HEK293 (cell line): ENCODE results near the gene BBOX1.

Source experiments
- CTCF ChIA-PET: fragments of 350-600 bp; formaldehyde crosslinking; extraction: SDS; loops from one replicate; lab custom pipeline; 2021; ENCODE audit warnings: antibody characterized with exemption; lab: Yijun Ruan, JAX
- POLR2A ChIA-PET: fragments of 300-600 bp; formaldehyde crosslinking; extraction: SDS; loops from one replicate; lab custom pipeline; 2020; ENCODE audit warnings: antibody characterized with exemption, inconsistent platforms; lab: Yijun Ruan, JAX
- H3K27ac ChIP-seq: fragments of 200-500 bp; sonication (Bioruptor generic); 2 replicates; pipeline ENCODE4 v1.5.1; 2014; ENCODE audit warnings: low read depth, low read length, control low read depth, inconsistent platforms; ENCODE audit errors: extremely low read depth
- H3K36me3 ChIP-seq, 2 experiments: fragments of 200-500 bp in 1 of 2; sonication (Bioruptor generic) in 1 of 2; 1 replicate in 1 of 2; 2 replicates in 1 of 2; pipeline ENCODE4 v1.5.1; 2014 to 2017; ENCODE audit warnings: inconsistent platforms in 2 of 2, low read length in 2 of 2; ENCODE audit not compliant: control insufficient read depth in 2 of 2, insufficient read depth in 1 of 2
- H3K4me1 ChIP-seq: fragments of 200-500 bp; sonication (Bioruptor generic); 2 replicates; pipeline ENCODE4 v1.5.1; 2014; ENCODE audit warnings: mild to moderate bottlenecking, low read length, inconsistent platforms; ENCODE audit not compliant: control insufficient read depth, insufficient read depth
- H3K4me3 ChIP-seq: 2 replicates; pipeline ENCODE4 v1.5.1; 2011; ENCODE audit warnings: low read depth, mild to moderate bottlenecking, control low read depth, low read length, moderate library complexity
- H3K9me3 ChIP-seq: fragments of 200-500 bp; sonication (Bioruptor generic); 2 replicates; pipeline ENCODE4 v1.5.1; 2014; ENCODE audit warnings: low read depth, low read length, inconsistent platforms; ENCODE audit not compliant: control insufficient read depth, insufficient read depth
- HOXD13 ChIP-seq: sonication (generic); formaldehyde crosslinking; IDR thresholded peaks from 2 replicates; pipeline ENCODE4 v1.8.0; 2022; ENCODE audit warnings: missing genetic modification reagents, borderline replicate concordance
- SETDB1 ChIP-seq: IDR thresholded peaks from one replicate; pipeline ENCODE4 v1.6.1; 2017; ENCODE audit warnings: mild to moderate bottlenecking, low read length, moderate library complexity, mixed read lengths; ENCODE audit not compliant: insufficient read length
- SP2 ChIP-seq: fragments of 450-650 bp; formaldehyde crosslinking; IDR thresholded peaks from 2 replicates; pipeline ENCODE4 v1.5.1; 2016; ENCODE audit warnings: missing biosample characterization, missing genetic modification characterization
- ZBTB48 ChIP-seq: fragments of 450-650 bp; formaldehyde crosslinking; IDR thresholded peaks from 2 replicates; pipeline ENCODE4 v1.5.1; 2016; ENCODE audit warnings: missing biosample characterization, missing genetic modification characterization
- ZFP3 ChIP-seq: fragments of 450-650 bp; formaldehyde crosslinking; IDR thresholded peaks from 2 replicates; pipeline ENCODE4 v1.5.1; 2016; ENCODE audit warnings: low read depth, missing biosample characterization, missing genetic modification characterization
- ZFP69B ChIP-seq: fragments of 450-650 bp; formaldehyde crosslinking; IDR thresholded peaks from 2 replicates; pipeline ENCODE4 v1.5.1; 2016; ENCODE audit warnings: missing biosample characterization, missing genetic modification characterization
- ZNF138 ChIP-seq: fragments of 450-650 bp; formaldehyde crosslinking; IDR thresholded peaks from 2 replicates; pipeline ENCODE4 v1.5.1; 2016; ENCODE audit warnings: missing biosample characterization, missing genetic modification characterization, borderline replicate concordance
- ZNF140 ChIP-seq: fragments of 450-650 bp; formaldehyde crosslinking; IDR thresholded peaks from 2 replicates; pipeline ENCODE4 v1.5.1; 2016; ENCODE audit warnings: missing biosample characterization, missing genetic modification characterization
- ZNF146 ChIP-seq: fragments of 450-650 bp; formaldehyde crosslinking; IDR thresholded peaks from 2 replicates; pipeline ENCODE4 v1.5.1; 2016; ENCODE audit warnings: missing biosample characterization, missing genetic modification characterization
- ZNF157 ChIP-seq: fragments of 450-650 bp; formaldehyde crosslinking; IDR thresholded peaks from 2 replicates; pipeline ENCODE4 v1.5.1; 2016; ENCODE audit warnings: missing biosample characterization, missing genetic modification characterization
- ZNF16 ChIP-seq: fragments of 450-650 bp; formaldehyde crosslinking; IDR thresholded peaks from 2 replicates; pipeline ENCODE4 v1.5.1; 2016; ENCODE audit warnings: low read depth, missing biosample characterization, missing genetic modification characterization
- ZNF19 ChIP-seq: fragments of 450-650 bp; formaldehyde crosslinking; IDR thresholded peaks from 2 replicates; pipeline ENCODE4; 2016; ENCODE audit warnings: missing biosample characterization, missing genetic modification characterization, low read depth
- ZNF221 ChIP-seq: fragments of 450-650 bp; formaldehyde crosslinking; IDR thresholded peaks from 2 replicates; pipeline ENCODE4 v1.5.1; 2017; ENCODE audit warnings: missing biosample characterization, missing genetic modification characterization, borderline replicate concordance
- ZNF23 ChIP-seq: fragments of 450-650 bp; formaldehyde crosslinking; IDR thresholded peaks from 2 replicates; pipeline ENCODE4 v1.5.1; 2016; ENCODE audit warnings: missing biosample characterization, missing genetic modification characterization, borderline replicate concordance
- ZNF335 ChIP-seq: fragments of 450-650 bp; formaldehyde crosslinking; conservative IDR thresholded peaks from 2 replicates; pipeline ENCODE4 v1.5.1; 2016; ENCODE audit warnings: missing biosample characterization, missing genetic modification characterization
- ZNF433 ChIP-seq: fragments of 450-650 bp; formaldehyde crosslinking; IDR thresholded peaks from 2 replicates; pipeline ENCODE4 v1.5.1; 2016; ENCODE audit warnings: missing biosample characterization, missing genetic modification characterization, low read depth
- ZNF501 ChIP-seq: fragments of 450-650 bp; formaldehyde crosslinking; IDR thresholded peaks from 2 replicates; pipeline ENCODE4 v1.5.1; 2016; ENCODE audit warnings: missing biosample characterization, missing genetic modification characterization
- ZNF514 ChIP-seq: fragments of 450-650 bp; formaldehyde crosslinking; IDR thresholded peaks from 2 replicates; pipeline ENCODE4 v1.5.1; 2016; ENCODE audit warnings: missing biosample characterization, missing genetic modification characterization
- ZNF529 ChIP-seq: fragments of 450-650 bp; formaldehyde crosslinking; IDR thresholded peaks from 2 replicates; pipeline ENCODE4 v1.5.1; 2017; ENCODE audit warnings: missing genetic modification characterization, missing biosample characterization; ENCODE audit not compliant: insufficient replicate concordance
- ZNF560 ChIP-seq: fragments of 450-650 bp; formaldehyde crosslinking; IDR thresholded peaks from 2 replicates; pipeline ENCODE4 v1.5.1; 2017; ENCODE audit warnings: missing biosample characterization, missing genetic modification characterization, borderline replicate concordance
- ZNF600 ChIP-seq: fragments of 450-650 bp; formaldehyde crosslinking; IDR thresholded peaks from 2 replicates; pipeline ENCODE4 v1.5.1; 2016; ENCODE audit warnings: missing biosample characterization, missing genetic modification characterization
- ZNF610 ChIP-seq: fragments of 450-650 bp; formaldehyde crosslinking; IDR thresholded peaks from 2 replicates; pipeline ENCODE4 v1.5.1; 2016; ENCODE audit warnings: missing biosample characterization, missing genetic modification characterization, borderline replicate concordance
- ZNF621 ChIP-seq: fragments of 450-650 bp; formaldehyde crosslinking; IDR thresholded peaks from 2 replicates; pipeline ENCODE4 v1.5.1; 2017; ENCODE audit warnings: missing biosample characterization, missing genetic modification characterization
- ZNF623 ChIP-seq: fragments of 450-650 bp; formaldehyde crosslinking; IDR thresholded peaks from 2 replicates; pipeline ENCODE4 v1.5.1; 2016; ENCODE audit warnings: missing biosample characterization, missing genetic modification characterization
- ZNF624 ChIP-seq: fragments of 450-650 bp; formaldehyde crosslinking; IDR thresholded peaks from 2 replicates; pipeline ENCODE4 v1.5.1; 2017; ENCODE audit warnings: missing biosample characterization, missing genetic modification characterization
- ZNF654 ChIP-seq: fragments of 450-650 bp; formaldehyde crosslinking; IDR thresholded peaks from 2 replicates; pipeline ENCODE4 v1.5.1; 2016; ENCODE audit warnings: low read depth, missing biosample characterization, missing genetic modification characterization
- ZNF707 ChIP-seq: fragments of 450-650 bp; formaldehyde crosslinking; IDR thresholded peaks from 2 replicates; pipeline ENCODE4 v1.5.1; 2016; ENCODE audit warnings: missing biosample characterization, missing genetic modification characterization
- ZNF768 ChIP-seq: fragments of 450-650 bp; formaldehyde crosslinking; IDR thresholded peaks from 2 replicates; pipeline ENCODE4 v1.5.1; 2018; ENCODE audit warnings: missing biosample characterization, mild to moderate bottlenecking, missing genetic modification characterization
- ZNF843 ChIP-seq: fragments of 450-650 bp; formaldehyde crosslinking; IDR thresholded peaks from 2 replicates; pipeline ENCODE4 v1.5.1; 2016; ENCODE audit warnings: missing biosample characterization, missing genetic modification characterization
- TF ChIP-seq, protein P1 (sequence below): fragments of 450-650 bp; formaldehyde crosslinking; IDR thresholded peaks from 2 replicates; pipeline ENCODE4 v1.5.1; 2016; ENCODE audit warnings: missing biosample characterization, missing genetic modification characterization
- TF ChIP-seq, protein P2 (sequence below): fragments of 450-650 bp; formaldehyde crosslinking; IDR thresholded peaks from 2 replicates; pipeline ENCODE4 v1.5.1; 2016; ENCODE audit warnings: missing biosample characterization, missing genetic modification characterization
- TF ChIP-seq, protein P3 (sequence below): fragments of 450-650 bp; formaldehyde crosslinking; IDR thresholded peaks from 2 replicates; pipeline ENCODE4 v1.5.1; 2016; ENCODE audit warnings: missing biosample characterization, missing genetic modification characterization

BBOX1 gene

DNA sequence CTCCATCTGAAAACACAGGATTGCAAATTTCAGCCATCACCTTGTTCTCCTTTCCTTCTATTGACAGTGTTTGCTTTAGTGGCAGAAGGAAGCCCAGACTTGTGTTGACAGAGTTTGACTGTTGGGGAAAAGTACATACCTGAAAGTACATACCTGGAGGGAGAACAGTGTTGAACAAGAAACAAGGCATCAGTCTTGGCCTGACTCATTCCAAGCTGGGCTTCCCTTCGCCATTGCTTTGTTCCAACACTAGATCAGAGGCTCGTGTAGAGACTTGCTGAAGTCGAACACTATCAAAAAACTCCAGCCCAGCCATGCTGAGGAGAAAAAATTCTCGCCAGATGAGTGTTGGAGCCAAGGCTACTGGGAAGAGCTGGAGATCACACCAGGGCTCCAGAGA, 133.4 kb downstream of the BBOX1 start:
- Histone ChIP-seq H3K9me3 (no peaks in the 10 kb centered on the region), H3K4me1 (peaks cover 16% of the 10 kb centered on the region), H3K4me3 (no peak overlapping the region), H3K36me3 (peaks cover 0 to 6% of the 10 kb centered on the region in 2 experiments; a peak in 1 of 3 replicates), H3K27ac (no peak overlapping the region)
- no peak for TF ChIP-seq ZNF843 (tag by site-specific recombination)
- TF ChIP-seq ZNF221 (tag by site-specific recombination) = no peak
- TF ChIP-seq ZNF600 (tag by site-specific recombination) = no peak
- no peak for TF ChIP-seq SETDB1
- TF ChIP-seq ZNF23 (tag by site-specific recombination) = no peak
- TF ChIP-seq, protein P1, sequence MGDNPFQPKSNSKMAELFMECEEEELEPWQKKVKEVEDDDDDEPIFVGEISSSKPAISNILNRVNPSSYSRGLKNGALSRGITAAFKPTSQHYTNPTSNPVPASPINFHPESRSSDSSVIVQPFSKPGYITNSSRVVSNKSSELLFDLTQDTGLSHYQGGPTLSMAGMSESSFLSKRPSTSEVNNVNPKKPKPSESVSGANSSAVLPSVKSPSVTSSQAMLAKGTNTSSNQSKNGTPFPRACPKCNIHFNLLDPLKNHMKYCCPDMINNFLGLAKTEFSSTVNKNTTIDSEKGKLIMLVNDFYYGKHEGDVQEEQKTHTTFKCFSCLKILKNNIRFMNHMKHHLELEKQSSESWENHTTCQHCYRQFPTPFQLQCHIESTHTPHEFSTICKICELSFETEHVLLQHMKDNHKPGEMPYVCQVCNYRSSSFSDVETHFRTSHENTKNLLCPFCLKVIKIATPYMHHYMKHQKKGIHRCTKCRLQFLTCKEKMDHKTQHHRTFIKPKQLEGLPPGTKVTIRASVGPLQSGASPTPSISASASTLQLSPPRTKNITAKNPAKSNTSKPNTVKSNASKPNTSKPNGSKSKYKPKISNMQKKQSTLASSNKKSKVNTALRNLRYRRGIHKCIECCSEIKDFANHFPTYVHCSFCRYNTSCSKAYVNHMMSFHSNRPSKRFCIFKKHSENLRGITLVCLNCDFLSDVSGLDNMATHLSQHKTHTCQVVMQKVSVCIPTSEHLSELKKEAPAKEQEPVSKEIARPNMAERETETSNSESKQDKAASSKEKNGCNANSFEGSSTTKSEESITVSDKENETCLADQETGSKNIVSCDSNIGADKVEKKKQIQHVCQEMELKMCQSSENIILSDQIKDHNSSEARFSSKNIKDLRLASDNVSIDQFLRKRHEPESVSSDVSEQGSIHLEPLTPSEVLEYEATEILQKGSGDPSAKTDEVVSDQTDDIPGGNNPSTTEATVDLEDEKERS (tag by site-specific recombination) = no peak
- no peak for TF ChIP-seq ZNF514 (tag by site-specific recombination)
- TF ChIP-seq ZNF157 (tag by site-specific recombination) = no peak
- TF ChIP-seq ZFP69B (tag by site-specific recombination) = no peak
- TF ChIP-seq HOXD13 (CRISPR knock-in tag) = no peak
- TF ChIP-seq ZNF16 (tag by site-specific recombination) = no peak
- TF ChIP-seq, protein P2, sequence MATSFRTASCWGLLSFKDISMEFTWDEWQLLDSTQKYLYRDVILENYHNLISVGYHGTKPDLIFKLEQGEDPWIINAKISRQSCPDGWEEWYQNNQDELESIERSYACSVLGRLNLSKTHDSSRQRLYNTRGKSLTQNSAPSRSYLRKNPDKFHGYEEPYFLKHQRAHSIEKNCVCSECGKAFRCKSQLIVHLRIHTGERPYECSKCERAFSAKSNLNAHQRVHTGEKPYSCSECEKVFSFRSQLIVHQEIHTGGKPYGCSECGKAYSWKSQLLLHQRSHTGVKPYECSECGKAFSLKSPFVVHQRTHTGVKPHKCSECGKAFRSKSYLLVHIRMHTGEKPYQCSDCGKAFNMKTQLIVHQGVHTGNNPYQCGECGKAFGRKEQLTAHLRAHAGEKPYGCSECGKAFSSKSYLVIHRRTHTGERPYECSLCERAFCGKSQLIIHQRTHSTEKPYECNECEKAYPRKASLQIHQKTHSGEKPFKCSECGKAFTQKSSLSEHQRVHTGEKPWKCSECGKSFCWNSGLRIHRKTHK (tag by site-specific recombination) = no peak
- TF ChIP-seq ZNF707 = no peak
- no peak for TF ChIP-seq ZNF654 (tag by site-specific recombination)
- no peak for TF ChIP-seq ZNF501 (tag by site-specific recombination)
- TF ChIP-seq ZBTB48 = no peak
- TF ChIP-seq ZNF621 = no peak
- TF ChIP-seq ZNF610 = no peak
- TF ChIP-seq ZNF146 = no peak
- POLR2A ChIA-PET = interaction anchor here (0.6 kb wide), 2 partner anchors 9 to 313 kb away, joined by 3 to 4 read pairs; no protein-coding TSS in a partner anchor
- CTCF ChIA-PET = interaction anchor here (0.6 to 2.6 kb wide), 5 partner anchors 9 to 352 kb away, joined by 3 to 21 read pairs (median 3); no protein-coding TSS in a partner anchor

DNA sequence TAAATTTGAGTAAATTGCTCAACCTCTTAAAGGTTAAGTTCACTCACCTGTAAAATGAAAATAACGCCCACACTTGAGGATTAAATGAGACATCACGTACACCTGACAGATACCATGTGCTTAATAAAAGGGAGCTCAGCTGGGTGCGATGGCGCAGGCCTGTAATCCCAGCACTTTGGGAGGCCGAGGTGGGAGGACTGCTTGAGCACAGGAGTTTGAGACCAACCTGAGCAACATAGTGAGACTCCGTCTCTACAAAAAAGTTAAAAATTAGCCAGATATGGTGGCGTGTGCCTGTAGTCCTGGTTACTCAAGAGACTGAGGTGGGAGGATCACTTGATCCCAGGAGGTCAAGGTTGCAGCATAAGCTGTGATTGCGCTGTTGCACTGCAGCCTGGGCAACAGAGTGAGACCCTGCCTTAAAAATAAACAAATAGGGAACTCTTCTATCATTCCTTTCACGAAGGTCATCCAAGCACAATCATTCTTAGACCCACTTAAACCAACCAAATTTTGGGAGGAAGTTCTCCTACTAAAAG, 134.1 kb downstream of the BBOX1 start:
- POLR2A ChIA-PET = interaction anchor here (0.6 kb wide), 1 partner anchor 312 kb away, joined by 4 read pairs; no protein-coding TSS in a partner anchor
- no peaks in the 10 kb centered on the region for H3K9me3 ChIP-seq
- CTCF ChIA-PET = interaction anchor here (1.2 to 2.6 kb wide), 2 partner anchors 9 to 311 kb away, joined by 3 to 21 read pairs; no protein-coding TSS in a partner anchor
- H3K36me3 ChIP-seq = peaks cover 0 to 10% of the 10 kb centered on the region in 2 experiments; a peak in 2 of 3 replicates
- H3K27ac ChIP-seq = no peak overlapping the region
- peaks cover 16% of the 10 kb centered on the region for H3K4me1 ChIP-seq
- H3K4me3 ChIP-seq = no peak overlapping the region
- TF ChIP-seq ZNF623 = no peak
- TF ChIP-seq ZNF624 (tag by site-specific recombination) = no peak
- TF ChIP-seq, protein P3, sequence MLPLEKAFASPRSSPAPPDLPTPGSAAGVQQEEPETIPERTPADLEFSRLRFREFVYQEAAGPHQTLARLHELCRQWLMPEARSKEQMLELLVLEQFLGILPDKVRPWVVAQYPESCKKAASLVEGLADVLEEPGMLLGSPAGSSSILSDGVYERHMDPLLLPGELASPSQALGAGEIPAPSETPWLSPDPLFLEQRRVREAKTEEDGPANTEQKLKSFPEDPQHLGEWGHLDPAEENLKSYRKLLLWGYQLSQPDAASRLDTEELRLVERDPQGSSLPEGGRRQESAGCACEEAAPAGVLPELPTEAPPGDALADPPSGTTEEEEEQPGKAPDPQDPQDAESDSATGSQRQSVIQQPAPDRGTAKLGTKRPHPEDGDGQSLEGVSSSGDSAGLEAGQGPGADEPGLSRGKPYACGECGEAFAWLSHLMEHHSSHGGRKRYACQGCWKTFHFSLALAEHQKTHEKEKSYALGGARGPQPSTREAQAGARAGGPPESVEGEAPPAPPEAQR (tag by site-specific recombination) = no peak
- TF ChIP-seq ZNF138 (tag by site-specific recombination) = no peak
- no peak for TF ChIP-seq ZNF560 (tag by site-specific recombination)
- TF ChIP-seq ZNF140 (tag by site-specific recombination) = no peak
- no peak for TF ChIP-seq SP2 (tag by site-specific recombination)
- TF ChIP-seq ZNF19 (tag by site-specific recombination) = no peak
- TF ChIP-seq ZFP3 (tag by site-specific recombination) = no peak
- TF ChIP-seq ZNF433 (tag by site-specific recombination) = no peak
- no peak for TF ChIP-seq ZNF529
- TF ChIP-seq ZNF335 (tag by site-specific recombination) = no peak
- TF ChIP-seq ZNF768 (tag by site-specific recombination) = no peak
